COR-L47 (cell line): ENCODE data around the gene SLC35G2.
"Not testable (repeated sequence)": the region's sequence is repeated elsewhere in the genome, so short reads cannot be mapped to it uniquely, and the experiment has no call there.

Experiments
- DNase-seq: peaks from one replicate; lab custom pipeline; 2025; lab: John Stamatoyannopoulos, UW

SLC35G2 gene

GRCh38 chr3:136818769-136819391 is at the start of gene SLC35G2:
Gene SLC35G2 (plus strand): TSS chr3:136819126. CDS start chr3:136854461, 35,335 bp downstream.
- DNase-seq: peak; percentile 71

DNA sequence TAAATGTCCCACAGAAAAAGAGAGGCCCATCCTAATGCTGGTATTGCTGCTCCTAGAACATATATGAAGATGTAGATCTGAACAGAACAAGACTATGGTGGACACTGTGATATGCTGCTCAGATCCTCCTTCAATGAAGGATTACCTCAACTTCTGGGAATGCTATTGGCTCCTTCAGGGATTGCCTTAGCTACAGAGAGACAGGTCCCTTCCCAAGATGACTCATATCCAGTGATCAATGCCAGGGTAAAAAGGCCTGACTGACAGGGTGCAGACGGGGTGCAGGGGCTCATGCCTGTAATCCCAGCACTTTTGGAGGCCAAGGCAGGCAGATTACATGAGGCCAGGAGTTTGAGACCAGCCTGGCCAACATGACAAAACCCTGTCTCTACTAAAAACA is 46.2 kb upstream of the SLC35G2 start:
- DNase-seq: no peak

DNA sequence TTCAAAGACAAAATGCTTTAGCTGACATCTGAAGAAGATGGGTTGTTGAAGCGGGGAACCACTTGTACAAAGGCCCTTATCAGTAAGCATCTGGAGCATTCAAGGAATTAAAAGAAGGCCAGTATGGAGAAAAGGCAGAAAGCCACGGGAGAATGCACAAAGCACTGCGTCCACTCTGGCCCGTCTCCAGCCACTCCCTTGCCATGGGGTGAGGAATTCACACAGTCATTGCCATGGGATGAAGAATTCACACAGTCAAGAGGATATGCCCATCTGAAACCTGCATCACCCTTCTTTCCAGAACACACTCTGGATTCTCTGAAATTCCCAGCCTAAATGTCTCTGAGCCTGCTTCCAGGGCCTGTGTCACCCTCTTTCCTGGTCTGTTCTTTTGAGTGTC is 40.1 kb upstream of the SLC35G2 start:
- no peak for DNase-seq

GRCh38 chr3:136780741-136781140 is 38.2 kb upstream of the SLC35G2 start:
- no peak for DNase-seq

GRCh38 chr3:136783708-136784191 is 35.2 kb upstream of the SLC35G2 start:
- no peak for DNase-seq

- DNase-seq: no peak
Observed at GRCh38 chr3:136787349-136787748, 31.6 kb upstream of the SLC35G2 start.

- DNase-seq: no peak
Observed at GRCh38 chr3:136788154-136788553, 30.8 kb upstream of the SLC35G2 start.

- no peak for DNase-seq
Observed at GRCh38 chr3:136789976-136790375, 28.9 kb upstream of the SLC35G2 start.

DNA sequence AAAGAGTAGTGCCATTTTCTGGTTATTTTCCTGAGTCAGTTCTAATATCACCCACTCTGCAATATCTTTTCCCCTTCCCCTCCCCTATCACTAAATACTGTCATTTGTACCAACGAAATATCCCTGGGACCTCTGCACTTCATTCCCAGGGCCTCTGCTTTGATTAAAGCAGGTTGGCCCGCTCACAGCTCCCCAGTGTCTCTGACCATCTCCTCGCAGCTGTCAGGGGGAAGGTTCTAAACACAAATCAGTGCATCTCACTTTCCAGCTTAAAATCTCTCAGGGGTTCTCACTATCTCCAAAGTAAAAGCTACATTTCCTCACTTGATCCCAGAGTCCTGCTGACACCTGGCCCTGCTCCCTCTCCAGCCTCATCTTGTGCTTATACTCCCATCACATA is 28.1 kb upstream of the SLC35G2 start:
- no peak for DNase-seq

- no peak for DNase-seq
Observed at GRCh38 chr3:136792556-136793330, 26.2 kb upstream of the SLC35G2 start.

GRCh38 chr3:136801146-136801545 is 17.8 kb upstream of the SLC35G2 start:
- DNase-seq: not testable (repeated sequence)

DNA sequence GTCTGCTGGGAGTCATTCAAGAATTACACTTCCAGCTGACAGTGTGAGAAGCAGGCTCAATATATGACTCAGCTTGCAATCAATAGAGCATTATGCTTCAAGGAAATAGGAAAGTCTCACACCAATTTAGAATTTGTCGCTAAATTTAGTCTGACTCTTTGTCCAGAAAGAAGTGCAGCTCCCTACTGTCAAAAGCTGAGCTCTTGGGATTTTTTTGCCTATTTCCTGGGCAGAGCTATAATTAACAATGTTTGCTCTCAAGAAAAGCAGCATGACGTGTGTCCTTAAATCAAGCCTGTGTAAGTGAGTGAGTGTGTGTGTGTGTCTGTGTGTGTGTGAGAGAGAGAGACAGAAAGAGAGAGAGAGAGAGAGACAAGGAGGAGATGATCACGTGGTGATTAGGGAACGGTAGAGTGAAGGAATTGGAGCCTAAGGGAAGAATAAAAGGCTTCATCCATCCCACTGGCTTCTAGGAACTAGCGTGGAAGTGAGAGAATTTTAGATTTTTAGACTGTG is 16.4 kb upstream of the SLC35G2 start:
- DNase-seq: peak; percentile 91

DNA sequence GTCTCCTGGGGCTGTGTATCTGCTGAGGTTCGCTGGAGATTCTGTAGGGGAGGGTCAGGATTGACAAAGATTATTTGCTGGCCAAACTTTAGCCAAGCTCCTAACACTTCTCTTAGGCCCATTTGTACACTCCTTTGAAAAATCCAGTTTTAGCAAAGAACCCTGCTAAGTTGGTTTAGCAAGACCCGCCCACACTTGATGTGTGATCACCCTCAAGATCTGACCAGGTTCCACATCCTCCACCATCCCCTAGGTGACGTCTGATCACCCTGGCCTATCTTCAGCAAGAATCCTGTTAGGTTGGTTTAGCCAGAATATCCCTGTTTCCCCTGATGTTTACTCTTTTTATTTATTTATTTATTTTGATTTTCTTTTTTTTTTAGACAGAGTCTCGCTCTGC is 14.8 kb upstream of the SLC35G2 start:
- no peak for DNase-seq

GRCh38 chr3:136804813-136805212 is 14.1 kb upstream of the SLC35G2 start:
- DNase-seq: peak; percentile 36

- no peak for DNase-seq
Observed at GRCh38 chr3:136805795-136806194, 13.1 kb upstream of the SLC35G2 start.

DNA sequence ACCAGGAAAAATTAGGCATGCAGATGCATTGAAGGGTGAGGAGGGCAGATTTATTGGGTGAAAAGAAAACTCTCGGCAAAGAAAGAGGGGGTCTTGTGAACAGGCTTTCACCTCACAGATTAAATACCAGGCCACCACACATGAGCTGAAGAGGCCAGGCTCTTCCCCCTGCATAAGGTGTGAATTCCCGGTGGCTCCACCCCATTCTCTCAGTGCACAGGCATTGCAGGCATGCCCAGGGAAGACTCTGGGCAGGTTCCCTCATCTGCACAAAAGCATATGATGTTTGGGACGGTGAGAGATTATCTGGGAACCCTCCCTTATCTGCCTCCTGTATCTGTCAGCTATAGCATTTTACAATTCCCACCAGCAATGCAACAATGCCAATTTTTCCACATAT is 7.2 kb upstream of the SLC35G2 start:
- DNase-seq: no peak

GRCh38 chr3:136817448-136817847 is 1.5 kb upstream of the SLC35G2 start:
- no peak for DNase-seq

DNA sequence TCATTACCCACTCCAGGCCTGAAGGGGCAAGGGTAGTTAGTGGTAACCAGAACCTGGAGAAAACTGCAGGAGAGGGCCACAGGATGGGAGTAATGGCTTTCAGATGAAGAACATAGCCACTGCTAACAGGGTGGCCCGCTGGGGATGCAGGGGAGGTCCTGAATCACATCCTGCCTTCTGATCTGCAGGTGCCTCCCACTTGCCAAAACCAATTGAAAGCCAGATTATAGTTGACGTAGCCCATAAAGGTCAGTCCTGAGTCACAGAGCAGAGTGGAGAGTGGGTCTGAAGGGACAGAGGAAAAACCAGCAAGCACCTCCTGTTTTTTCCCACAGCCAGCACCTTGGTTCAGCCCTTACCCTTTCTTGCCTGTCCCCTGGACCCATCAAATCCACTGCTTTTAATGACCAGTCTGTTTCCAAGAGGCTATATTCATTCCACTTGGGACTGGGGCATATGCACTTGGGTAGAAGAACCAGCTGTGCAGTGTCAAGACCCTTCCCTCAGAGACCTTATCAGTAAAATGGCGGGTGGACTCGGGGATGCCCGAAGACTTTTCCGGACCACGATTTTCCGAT is 646 bp upstream of the SLC35G2 start:
- DNase-seq: no peak

- peak; percentile 63 for DNase-seq
Observed at GRCh38 chr3:136819392-136819730, 435 bp downstream of the SLC35G2 start.

DNA sequence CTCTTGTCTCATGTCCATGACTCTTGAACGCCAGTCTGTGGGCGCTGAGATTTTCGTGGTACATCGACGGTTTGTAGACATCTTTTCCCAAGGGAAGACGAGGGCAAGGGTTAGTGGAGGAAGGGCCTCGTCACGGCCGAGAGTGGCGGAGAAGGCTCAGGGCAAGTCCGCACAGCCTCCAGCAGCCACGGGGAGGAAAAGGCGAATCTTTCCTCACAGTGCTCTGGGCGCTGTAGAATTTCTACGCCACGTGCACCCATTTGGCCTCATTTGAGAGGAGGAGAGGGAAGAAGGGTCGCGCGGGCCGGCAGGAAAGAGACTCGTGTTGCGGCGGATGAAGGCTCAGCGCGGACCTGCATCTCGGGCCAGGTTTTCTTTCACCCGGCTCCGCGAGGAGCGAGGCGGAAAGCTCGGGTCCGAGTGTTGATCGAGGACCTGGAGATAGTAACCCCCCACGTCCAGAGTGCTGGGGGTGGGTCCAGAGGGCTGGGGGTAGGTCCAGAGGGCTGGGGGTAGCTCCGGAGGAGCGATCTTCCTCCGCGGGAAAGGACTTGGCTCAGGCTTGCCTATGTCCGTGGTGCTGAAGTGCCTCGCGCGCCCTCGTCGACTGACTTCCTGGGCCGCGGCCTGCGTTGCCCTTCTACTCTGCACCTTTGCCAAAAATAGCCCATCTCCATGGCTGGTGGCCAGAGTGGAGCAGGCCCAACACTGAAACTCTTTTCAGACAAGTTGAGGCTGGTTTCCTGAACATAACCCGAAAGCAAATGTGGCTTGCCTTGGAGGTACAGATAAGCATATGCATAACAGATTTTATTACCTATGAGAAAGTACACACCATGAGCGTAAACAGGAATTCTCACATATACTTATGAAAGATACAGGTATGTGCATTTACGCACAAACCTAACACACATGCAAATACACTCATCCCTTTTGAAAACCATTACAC is 1.1 kb downstream of the SLC35G2 start:
- DNase-seq: peak; percentile 75

GRCh38 chr3:136831461-136831860 is 12.5 kb downstream of the SLC35G2 start:
- no peak for DNase-seq
